ENCODE data around the gene ABHD2. TPM values are rescaled to one million over a fixed set of nuclear protein-coding genes. Genes with fewer than 3 reads are reported as not detected.

ABHD2 gene
- total and polyA plus RNA-seq, 2 donors (not counting 3 experiments of a cell fraction or from before 2014, with no cell fraction given): 14.0 to 62.2 TPM

GRCh38 chr15:89121414-89121813 lies 33.2 kb downstream of the ABHD2 start:
- intact Hi-C loops (cut with micrococcal nuclease): no loop called here
- Histone ChIP-seq H3K36me3 (ENCODE audit: control insufficient read depth in 2 of 2, extremely low read depth in 1 of 2, insufficient read depth in 2 of 2, low read length in 2 of 2) (peaks cover under 1 to 2% of the 10 kb centered on the region in 2 experiments), H3K9me1 (replicated peaks; ENCODE audit: control insufficient read depth, extremely low read depth, insufficient read depth, low read length) (no peaks in the 10 kb centered on the region), H3K4me2 (ENCODE audit: insufficient read depth, low read length) (no peak overlapping the region), H3K9me3 (replicated peaks; ENCODE audit: control insufficient read depth, insufficient read depth, low read length) (no peaks in the 10 kb centered on the region), H3K27ac (ENCODE audit: insufficient read depth, low read depth, low read length) (no peak overlapping the region), H3K4me3 (replicated peaks in 1 of 3; ENCODE audit: insufficient read depth in 1 of 3, low read depth in 1 of 3, low read length in 3 of 3) (no peak overlapping the region), H2AFZ (ENCODE audit: low read depth, low read length) (no peak overlapping the region), H3K27me3 (ENCODE audit: control insufficient read depth in 2 of 2, insufficient read depth in 2 of 2, low read length in 2 of 2) (no peaks in the 10 kb centered on the region), H3K79me2 (ENCODE audit: control insufficient read depth, insufficient read depth, low read length) (no peaks in the 10 kb centered on the region), H3K4me1 (ENCODE audit: control insufficient read depth, extremely low read depth, insufficient read depth, low read length) (peaks cover 35% of the 10 kb centered on the region), H3K9ac (replicated peaks; ENCODE audit: extremely low read depth, insufficient read depth, low read length) (no peak overlapping the region), H4K20me1 (replicated peaks; ENCODE audit: control insufficient read depth, extremely low read depth, insufficient read depth, low read length) (no peaks in the 10 kb centered on the region)
- ChIA-PET POLR2A (interaction anchor here (0.6 kb wide), 1 partner anchor 78 kb away, joined by 4 read pairs; no protein-coding TSS in a partner anchor), CTCF (interaction anchor here (1.2 to 4.2 kb wide), 5 partner anchors 8 to 57 kb away, joined by 3 to 28 read pairs (median 16); partner anchors contain the start of gene ABHD2)
- TF ChIP-seq POLR2A (IDR thresholded peaks at IDR 0.05; ENCODE audit: low read depth, low read length) (no peak), EZH2 (IDR thresholded peaks at IDR 0.05; ENCODE audit: borderline replicate concordance, low read depth, low read length, severe bottlenecking) (no peak), JUN (IDR thresholded peaks at IDR 0.05; ENCODE audit: borderline replicate concordance, insufficient read depth, insufficient read length, low read depth) (no peak), POLR2AphosphoS5 (IDR thresholded peaks at IDR 0.05; ENCODE audit: insufficient read depth, low read depth, low read length) (no peak), MYC (IDR thresholded peaks at IDR 0.05; ENCODE audit: low read depth, low read length) (no peak), FOS (IDR thresholded peaks at IDR 0.05; ENCODE audit: borderline replicate concordance, insufficient read depth, low read length) (no peak), GATA2 (IDR thresholded peaks at IDR 0.05; ENCODE audit: insufficient read depth, insufficient read length, low read depth, low read length) (no peak)
- TF ChIP-seq, protein P1, sequence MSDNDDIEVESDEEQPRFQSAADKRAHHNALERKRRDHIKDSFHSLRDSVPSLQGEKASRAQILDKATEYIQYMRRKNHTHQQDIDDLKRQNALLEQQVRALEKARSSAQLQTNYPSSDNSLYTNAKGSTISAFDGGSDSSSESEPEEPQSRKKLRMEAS (IDR thresholded peaks at IDR 0.05; ENCODE audit: insufficient read depth, insufficient read length): no peak
- TF ChIP-seq, protein P2, sequence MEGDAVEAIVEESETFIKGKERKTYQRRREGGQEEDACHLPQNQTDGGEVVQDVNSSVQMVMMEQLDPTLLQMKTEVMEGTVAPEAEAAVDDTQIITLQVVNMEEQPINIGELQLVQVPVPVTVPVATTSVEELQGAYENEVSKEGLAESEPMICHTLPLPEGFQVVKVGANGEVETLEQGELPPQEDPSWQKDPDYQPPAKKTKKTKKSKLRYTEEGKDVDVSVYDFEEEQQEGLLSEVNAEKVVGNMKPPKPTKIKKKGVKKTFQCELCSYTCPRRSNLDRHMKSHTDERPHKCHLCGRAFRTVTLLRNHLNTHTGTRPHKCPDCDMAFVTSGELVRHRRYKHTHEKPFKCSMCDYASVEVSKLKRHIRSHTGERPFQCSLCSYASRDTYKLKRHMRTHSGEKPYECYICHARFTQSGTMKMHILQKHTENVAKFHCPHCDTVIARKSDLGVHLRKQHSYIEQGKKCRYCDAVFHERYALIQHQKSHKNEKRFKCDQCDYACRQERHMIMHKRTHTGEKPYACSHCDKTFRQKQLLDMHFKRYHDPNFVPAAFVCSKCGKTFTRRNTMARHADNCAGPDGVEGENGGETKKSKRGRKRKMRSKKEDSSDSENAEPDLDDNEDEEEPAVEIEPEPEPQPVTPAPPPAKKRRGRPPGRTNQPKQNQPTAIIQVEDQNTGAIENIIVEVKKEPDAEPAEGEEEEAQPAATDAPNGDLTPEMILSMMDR (IDR thresholded peaks at IDR 0.05; ENCODE audit: extremely low read depth in 1 of 2, insufficient read depth in 1 of 2, low read depth in 1 of 2, low read length in 2 of 2): no peak
- dilution Hi-C loops (cut with MboI; ENCODE audit: extremely low pct_ligation_motif_present, low sequenced_read_pairs): no loop called here
- no TSS peak for BruUV-seq (replicated peaks)
- FAIRE-seq: no peak
- DNase-seq (ENCODE audit: low read depth, low spot score): no peak

Measured in endothelial cell of umbilical vein (primary cell).